OCI-LY1 (cell line): ENCODE data around the gene OR1S1.

Experiments
- H2AFZ ChIP-seq: fragments of 200-600 bp; sonication (generic), shearing (Covaris generic); 2 replicates; pipeline ENCODE4 v1.6.0; 2014; ENCODE audit warnings: antibody characterized with exemption, mild to moderate bottlenecking, low read length
- H3F3A ChIP-seq: fragments of 200-600 bp; sonication (generic), shearing (Covaris generic); 2 replicates; pipeline ENCODE4 v1.6.0; 2014; ENCODE audit warnings: mild to moderate bottlenecking, antibody characterized with exemption, low read length, moderate library complexity; ENCODE audit not compliant: insufficient read depth
- H3K27ac ChIP-seq: fragments of 200-600 bp; sonication (generic); 2 replicates; pipeline ENCODE4 v1.5.1; 2014; ENCODE audit warnings: low read length, mixed run types, mild to moderate bottlenecking, low read depth; ENCODE audit not compliant: poor library complexity, severe bottlenecking
- H3K27me3 ChIP-seq: fragments of 200-600 bp; sonication (generic); 2 replicates; pipeline ENCODE4 v1.6.0; 2014; ENCODE audit warnings: antibody characterized with exemption, mild to moderate bottlenecking, low read length, moderate library complexity; ENCODE audit not compliant: insufficient read depth
- H3K36me3 ChIP-seq: fragments of 200-600 bp; sonication (generic); 2 replicates; pipeline ENCODE4 v1.6.1; 2014; ENCODE audit warnings: mild to moderate bottlenecking, antibody characterized with exemption, low read length, moderate library complexity, mixed read lengths; ENCODE audit not compliant: insufficient read depth
- H3K4me1 ChIP-seq: fragments of 200-600 bp; sonication (generic); 2 replicates; pipeline ENCODE4 v1.5.1; 2014; ENCODE audit warnings: mild to moderate bottlenecking, low read length, moderate library complexity; ENCODE audit not compliant: insufficient read depth, severe bottlenecking
- H3K4me2 ChIP-seq: fragments of 200-600 bp; sonication (generic), shearing (Covaris generic); 2 replicates; pipeline ENCODE4 v1.6.1; 2014; ENCODE audit warnings: low read length
- H3K4me3 ChIP-seq: fragments of 200-600 bp; sonication (generic); 2 replicates; pipeline ENCODE4 v1.5.1; 2014; ENCODE audit warnings: low read length, low read depth, mild to moderate bottlenecking, mixed read lengths; ENCODE audit not compliant: poor library complexity, severe bottlenecking
- H3K79me2 ChIP-seq: fragments of 200-600 bp; shearing (Covaris generic); 2 replicates; pipeline ENCODE4 v1.6.1; 2016; ENCODE audit warnings: mixed run types, low read length, mixed read lengths; ENCODE audit not compliant: insufficient read depth
- H3K9ac ChIP-seq: fragments of 200-600 bp; sonication (generic), shearing (Covaris generic); 2 replicates; pipeline ENCODE4 v1.6.1; 2014; ENCODE audit warnings: mild to moderate bottlenecking, low read length, mixed read lengths
- H3K9me2 ChIP-seq: fragments of 200-600 bp; sonication (generic), shearing (Covaris generic); 2 replicates; pipeline ENCODE4 v1.6.1; 2014; ENCODE audit warnings: low read depth, mild to moderate bottlenecking, low read length, mixed read lengths
- H3K9me3 ChIP-seq: fragments of 200-600 bp; shearing (Covaris generic); 2 replicates; pipeline ENCODE4 v1.6.1; 2014; ENCODE audit warnings: low read length, mixed read lengths
- H4K20me1 ChIP-seq: fragments of 200-600 bp; sonication (generic), shearing (Covaris generic); 2 replicates; pipeline ENCODE4 v1.6.0; 2016; ENCODE audit warnings: mild to moderate bottlenecking, low read length; ENCODE audit not compliant: insufficient read depth
- EZH2 ChIP-seq: fragments of 200-600 bp; sonication (generic), shearing (Covaris generic); IDR thresholded peaks from 2 replicates; pipeline ENCODE4 v1.8.0; 2017; ENCODE audit warnings: borderline replicate concordance, mixed run types, mild to moderate bottlenecking, antibody characterized with exemption, low read length, moderate library complexity, mixed read lengths
- TF ChIP-seq, protein P1 (sequence below): fragments of 200-600 bp; sonication (generic), shearing (Covaris generic); IDR thresholded peaks from 2 replicates; pipeline ENCODE4 v1.5.1; 2017; ENCODE audit warnings: mild to moderate bottlenecking, antibody characterized with exemption, low read length, moderate library complexity, mixed read lengths

Gene OR1S1

DNA sequence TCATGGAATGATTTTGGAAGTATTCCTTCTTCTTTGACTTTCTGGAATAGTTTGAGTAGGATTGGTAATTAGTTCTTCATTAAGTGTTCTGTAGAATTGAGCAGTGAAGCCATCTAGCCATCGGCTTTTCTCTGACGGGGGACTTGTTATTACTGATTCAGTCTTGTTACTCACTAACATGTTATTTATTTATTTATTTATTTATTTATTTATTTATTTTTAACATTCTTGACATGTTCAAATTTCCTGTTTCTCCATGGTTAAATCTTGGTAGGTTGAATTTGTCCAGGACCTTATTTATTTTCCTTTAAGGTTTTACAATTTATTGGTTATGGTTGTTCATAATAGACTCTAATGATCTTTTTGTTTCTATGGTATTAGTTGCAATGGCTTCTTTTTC is 31.4 kb downstream of the OR1S1 start:
- no peak overlapping the region for H3K27ac ChIP-seq
- no peaks in the 10 kb centered on the region for H3K9me2 ChIP-seq
- no peaks in the 10 kb centered on the region for H3K27me3 ChIP-seq
- H3K4me2 ChIP-seq = no peak overlapping the region
- no peak for TF ChIP-seq EZH2
- TF ChIP-seq, protein P1, sequence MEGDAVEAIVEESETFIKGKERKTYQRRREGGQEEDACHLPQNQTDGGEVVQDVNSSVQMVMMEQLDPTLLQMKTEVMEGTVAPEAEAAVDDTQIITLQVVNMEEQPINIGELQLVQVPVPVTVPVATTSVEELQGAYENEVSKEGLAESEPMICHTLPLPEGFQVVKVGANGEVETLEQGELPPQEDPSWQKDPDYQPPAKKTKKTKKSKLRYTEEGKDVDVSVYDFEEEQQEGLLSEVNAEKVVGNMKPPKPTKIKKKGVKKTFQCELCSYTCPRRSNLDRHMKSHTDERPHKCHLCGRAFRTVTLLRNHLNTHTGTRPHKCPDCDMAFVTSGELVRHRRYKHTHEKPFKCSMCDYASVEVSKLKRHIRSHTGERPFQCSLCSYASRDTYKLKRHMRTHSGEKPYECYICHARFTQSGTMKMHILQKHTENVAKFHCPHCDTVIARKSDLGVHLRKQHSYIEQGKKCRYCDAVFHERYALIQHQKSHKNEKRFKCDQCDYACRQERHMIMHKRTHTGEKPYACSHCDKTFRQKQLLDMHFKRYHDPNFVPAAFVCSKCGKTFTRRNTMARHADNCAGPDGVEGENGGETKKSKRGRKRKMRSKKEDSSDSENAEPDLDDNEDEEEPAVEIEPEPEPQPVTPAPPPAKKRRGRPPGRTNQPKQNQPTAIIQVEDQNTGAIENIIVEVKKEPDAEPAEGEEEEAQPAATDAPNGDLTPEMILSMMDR = no peak
- no peak overlapping the region for H3K4me3 ChIP-seq
- H3F3A ChIP-seq = no peaks in the 10 kb centered on the region
- no peaks in the 10 kb centered on the region for H3K79me2 ChIP-seq
- no peaks in the 10 kb centered on the region for H3K9me3 ChIP-seq
- H3K9ac ChIP-seq = no peak overlapping the region
- no peaks in the 10 kb centered on the region for H3K4me1 ChIP-seq
- no peak overlapping the region for H2AFZ ChIP-seq
- no peaks in the 10 kb centered on the region for H3K36me3 ChIP-seq
- no peaks in the 10 kb centered on the region for H4K20me1 ChIP-seq

- Histone ChIP-seq H4K20me1 (no peaks in the 10 kb centered on the region), H3K4me3 (no peak overlapping the region), H3K4me2 (no peak overlapping the region), H3K4me1 (no peaks in the 10 kb centered on the region), H3F3A (no peaks in the 10 kb centered on the region), H3K9me2 (no peaks in the 10 kb centered on the region), H3K79me2 (no peaks in the 10 kb centered on the region), H3K9me3 (no peaks in the 10 kb centered on the region), H3K36me3 (no peaks in the 10 kb centered on the region), H2AFZ (no peak overlapping the region), H3K27ac (no peak overlapping the region), H3K27me3 (no peaks in the 10 kb centered on the region), H3K9ac (no peak overlapping the region)
- TF ChIP-seq, protein P1 = no peak
- TF ChIP-seq EZH2 = no peak
Observed at GRCh38 chr11:58254936-58255335, 42.4 kb downstream of the OR1S1 start.

DNA sequence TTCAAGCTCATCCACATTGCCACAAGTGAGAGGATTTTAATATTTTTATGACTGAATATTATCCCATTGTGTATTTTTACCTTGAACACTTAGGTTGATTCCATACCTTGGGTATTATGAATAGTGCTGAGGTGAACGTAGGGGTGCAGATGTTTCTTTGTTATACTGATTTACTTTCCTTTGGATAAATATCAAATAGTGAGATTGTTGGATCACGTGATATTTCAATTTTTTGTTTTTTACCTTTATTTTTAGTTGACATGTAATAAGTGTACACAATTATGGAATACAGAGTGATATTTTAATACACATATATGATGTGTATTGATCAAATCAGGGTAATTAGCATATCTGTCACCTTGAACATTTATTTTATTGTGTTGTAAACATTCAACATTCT is 47.5 kb downstream of the OR1S1 start:
- H3K9me3 ChIP-seq = no peaks in the 10 kb centered on the region
- no peaks in the 10 kb centered on the region for H3F3A ChIP-seq
- no peak overlapping the region for H3K4me2 ChIP-seq
- no peaks in the 10 kb centered on the region for H3K36me3 ChIP-seq
- H3K27ac ChIP-seq = no peak overlapping the region
- no peaks in the 10 kb centered on the region for H3K9me2 ChIP-seq
- no peaks in the 10 kb centered on the region for H3K27me3 ChIP-seq
- H3K4me1 ChIP-seq = no peaks in the 10 kb centered on the region
- no peak overlapping the region for H3K4me3 ChIP-seq
- no peak overlapping the region for H3K9ac ChIP-seq
- H2AFZ ChIP-seq = no peak overlapping the region
- H3K79me2 ChIP-seq = no peaks in the 10 kb centered on the region
- TF ChIP-seq EZH2 = no peak
- TF ChIP-seq, protein P1 = no peak
- H4K20me1 ChIP-seq = no peaks in the 10 kb centered on the region
